Activated CD8-positive, alpha-beta T cell treated with anti-CD3 and anti-CD28 coated beads, Interleukin-2, amount 10 ng/mL, durations not matched to agents 7 days and 5 days (primary cell): ENCODE data around the gene TCF21. TPM values are rescaled to one million over a fixed set of nuclear protein-coding genes. Genes with fewer than 3 reads are reported as not detected.
A peak's percentile ranks its signal among the peaks of the same experiment; 100 is the strongest.
"Not testable (repeated sequence)": the region's sequence is repeated elsewhere in the genome, so short reads cannot be mapped to it uniquely, and the experiment has no call there.

ENCODE experiments used
- ATAC-seq: fragments of 150-1000 bp; cut with Tn5 transposase; one replicate; pipeline ENCODE4 v1.10.0; 2021; ENCODE audit warnings: moderate library complexity
- CTCF ChIA-PET: fragments of 350-600 bp; sonication (Branson Sonifier 250); formaldehyde crosslinking; loops from one replicate; lab custom pipeline; 2021; ENCODE audit warnings: antibody characterized with exemption; lab: Charles Lee
- POLR2A ChIA-PET: fragments of 350-600 bp; sonication (Branson Sonifier 250); formaldehyde crosslinking; loops from one replicate; lab custom pipeline; 2021; ENCODE audit warnings: antibody characterized with exemption; lab: Charles Lee
- DNase-seq: peaks from one replicate; pipeline ENCODE4 v3.0.0-alpha.2; 2020
- H3K27ac Mint-ChIP-seq: one replicate; pipeline ENCODE4 v1.8.0; 2021; ENCODE audit warnings: mild to moderate bottlenecking, mixed read lengths
- H3K27me3 Mint-ChIP-seq: one replicate; pipeline ENCODE4 v1.8.0; 2021; ENCODE audit warnings: low read depth, mixed read lengths
- H3K36me3 Mint-ChIP-seq: one replicate; pipeline ENCODE4 v1.8.0; 2021; ENCODE audit warnings: low read depth, mixed read lengths
- H3K4me1 Mint-ChIP-seq: one replicate; pipeline ENCODE4 v1.8.0; 2021; ENCODE audit warnings: low read depth, mixed read lengths
- H3K4me3 Mint-ChIP-seq: one replicate; pipeline ENCODE4 v1.8.0; 2021; ENCODE audit warnings: mild to moderate bottlenecking, mixed read lengths
- H3K9me3 Mint-ChIP-seq: one replicate; pipeline ENCODE4 v1.8.0; 2022; ENCODE audit warnings: mixed read lengths; ENCODE audit not compliant: insufficient read depth
- total RNA-seq, 2 experiments: library from RNA; stranded (reverse); gene quantifications; one replicate each; pipeline ENCODE4 v1.2.3, GENCODE V29; 2021

TCF21 gene
- not detected for total RNA-seq

DNA sequence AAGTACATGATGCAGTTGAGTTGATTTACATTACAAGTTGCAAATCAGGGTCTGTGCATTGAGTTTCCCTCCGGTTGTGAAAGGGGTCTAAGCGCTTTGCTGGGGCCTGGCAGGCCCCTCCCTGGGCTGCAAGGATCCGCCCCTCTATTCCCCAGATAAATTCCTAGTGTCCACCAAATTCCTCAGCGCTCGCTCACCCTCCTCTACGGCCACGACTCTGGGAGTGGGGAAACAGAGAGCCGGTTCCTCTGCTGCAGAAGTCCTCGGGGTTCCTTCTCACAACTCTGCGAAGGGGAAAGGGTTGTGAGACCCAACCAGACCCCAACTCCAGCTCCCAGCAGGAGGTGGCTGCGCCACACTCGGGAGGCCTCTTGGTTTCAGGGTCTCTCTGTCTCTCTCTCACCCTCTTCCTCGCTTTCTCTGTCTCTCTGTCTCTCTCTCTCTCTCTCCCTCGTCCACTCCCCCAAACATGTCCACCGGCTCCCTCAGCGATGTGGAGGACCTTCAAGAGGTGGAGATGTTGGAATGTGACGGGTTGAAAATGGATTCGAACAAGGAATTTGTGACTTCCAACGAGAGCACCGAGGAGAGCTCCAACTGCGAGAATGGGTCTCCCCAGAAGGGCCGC is at the start of gene TCF21:
TSS of gene TCF21 (plus strand) at position 185 of the 628 bp plus-strand sequence. CDS start at position 470, 285 bp downstream.
- Mint-ChIP-seq H3K4me3 (no peak within 1 kb of the TSS), H3K9me3 (no peaks in the 10 kb centered on the region), H3K27me3 (peaks cover 72% of the 10 kb centered on the region), H3K27ac (peak within 1 kb of the TSS; percentile 40), H3K36me3 (no peaks in the 10 kb centered on the region), H3K4me1 (peaks cover 21% of the 10 kb centered on the region)
- no peak for ATAC-seq
- ChIA-PET POLR2A (no interaction called here), CTCF (interaction anchor here (0.7 kb wide), 1 partner anchor 9 kb away, joined by 3 read pairs; no protein-coding TSS in a partner anchor)
- DNase-seq, result no peak

- no peaks in the 10 kb centered on the region for H3K9me3 Mint-ChIP-seq
- DNase-seq (no peak), ATAC-seq (no peak)
- CTCF ChIA-PET, result interaction anchor here (1.2 to 3.2 kb wide), 4 partner anchors 11 to 82 kb away, joined by 3 to 19 read pairs (median 6); no protein-coding TSS in a partner anchor
- H3K27ac Mint-ChIP-seq, result no peak overlapping the region
- H3K36me3 Mint-ChIP-seq, result no peaks in the 10 kb centered on the region
- peaks cover 6% of the 10 kb centered on the region for H3K27me3 Mint-ChIP-seq
- POLR2A ChIA-PET, result no interaction called here
- no peak overlapping the region for H3K4me3 Mint-ChIP-seq
- peaks cover 3% of the 10 kb centered on the region for H3K4me1 Mint-ChIP-seq
Measured at GRCh38 chr6:133841176-133841575, 47.7 kb upstream of the TCF21 start.

- ChIA-PET CTCF (no interaction called here), POLR2A (no interaction called here)
- no peak for ATAC-seq
- Mint-ChIP-seq H3K4me3 (no peak overlapping the region), H3K9me3 (no peaks in the 10 kb centered on the region), H3K36me3 (no peaks in the 10 kb centered on the region), H3K4me1 (peaks cover 2% of the 10 kb centered on the region), H3K27me3 (peaks cover 9% of the 10 kb centered on the region), H3K27ac (no peak overlapping the region)
- no peak for DNase-seq
Measured at GRCh38 chr6:133843098-133843497, 45.8 kb upstream of the TCF21 start.

DNA sequence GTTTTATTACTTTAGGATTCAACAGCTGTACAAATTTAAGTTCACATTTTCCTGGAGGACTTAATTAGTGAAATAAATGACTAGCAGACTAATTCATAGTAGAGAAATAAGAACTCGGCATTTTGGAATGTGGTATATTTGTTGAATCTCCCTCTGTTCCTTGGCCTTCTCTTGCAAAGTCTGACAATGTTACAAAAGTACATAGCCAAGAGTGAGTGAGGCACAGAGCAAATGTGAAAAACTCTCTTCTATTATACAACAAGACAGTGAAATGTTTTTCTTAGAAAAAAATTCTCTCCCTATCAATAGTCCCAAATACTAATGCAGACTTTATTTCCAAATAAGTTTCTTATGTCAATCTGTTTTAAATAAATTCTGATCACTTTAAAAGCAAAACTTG is 44.2 kb upstream of the TCF21 start:
- Mint-ChIP-seq H3K4me3 (no peak overlapping the region), H3K27ac (no peak overlapping the region), H3K36me3 (no peaks in the 10 kb centered on the region), H3K27me3 (peaks cover 4% of the 10 kb centered on the region), H3K4me1 (no peaks in the 10 kb centered on the region), H3K9me3 (no peaks in the 10 kb centered on the region)
- ATAC-seq (no peak), DNase-seq (no peak)
- ChIA-PET POLR2A (no interaction called here), CTCF (no interaction called here)

GRCh38 chr6:133854041-133854363 is 34.9 kb upstream of the TCF21 start:
- no peak for ATAC-seq
- H3K4me3 Mint-ChIP-seq, result no peak overlapping the region
- CTCF ChIA-PET, result interaction anchor here (1.4 kb wide), 1 partner anchor 16 kb away, joined by 4 read pairs; no protein-coding TSS in a partner anchor
- H3K4me1 Mint-ChIP-seq, result no peaks in the 10 kb centered on the region
- H3K27me3 Mint-ChIP-seq, result peaks cover 56% of the 10 kb centered on the region
- no peaks in the 10 kb centered on the region for H3K36me3 Mint-ChIP-seq
- no peaks in the 10 kb centered on the region for H3K9me3 Mint-ChIP-seq
- POLR2A ChIA-PET, result no interaction called here
- H3K27ac Mint-ChIP-seq, result no peak overlapping the region
- DNase-seq, result no peak

DNA sequence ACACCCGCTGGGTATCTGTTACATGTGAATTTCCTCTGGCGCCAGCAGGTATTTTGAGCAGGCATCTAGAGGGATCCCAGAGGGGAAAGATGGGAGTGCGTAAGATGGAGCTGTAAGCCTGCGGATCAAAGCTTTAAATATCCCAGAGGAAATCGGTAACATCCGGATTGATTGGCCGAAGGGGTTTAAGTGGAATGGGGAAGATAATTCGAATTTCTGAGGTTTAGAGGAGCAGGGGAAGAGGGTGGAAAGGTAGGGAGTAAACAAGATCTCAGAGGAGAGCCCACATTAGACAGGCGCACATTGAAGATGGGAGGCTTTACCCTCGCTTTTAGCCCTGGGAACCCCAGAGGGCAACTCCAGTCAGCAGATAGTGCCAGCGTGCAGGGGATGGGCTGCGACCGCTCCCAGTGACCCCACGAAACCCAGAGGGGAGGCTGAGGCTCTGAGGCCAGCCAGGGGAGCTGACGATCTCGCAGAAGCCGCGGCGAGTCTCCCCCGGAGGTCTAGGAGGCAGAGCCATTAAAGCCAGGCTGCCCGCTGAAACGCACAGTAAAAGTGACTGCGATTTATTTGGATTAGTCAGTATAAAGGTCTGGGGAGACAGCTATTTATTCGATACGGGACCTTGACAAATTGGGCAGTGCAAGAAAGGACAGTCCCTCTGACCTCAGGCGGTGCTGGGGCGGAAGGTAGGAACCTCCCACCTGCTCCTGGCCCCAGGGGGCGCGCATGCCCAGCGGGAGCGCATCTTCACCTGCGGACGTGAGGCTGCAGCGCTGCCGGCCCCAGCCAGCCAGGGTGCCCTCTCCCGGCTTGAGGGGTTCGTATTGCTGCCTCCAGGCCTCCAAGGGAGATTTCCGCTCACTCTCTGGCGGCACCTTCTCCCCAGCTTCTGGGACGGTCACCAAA is 34.3 kb upstream of the TCF21 start:
- Mint-ChIP-seq H3K27ac (no peak overlapping the region), H3K36me3 (no peaks in the 10 kb centered on the region), H3K27me3 (peaks cover 56% of the 10 kb centered on the region), H3K4me1 (no peaks in the 10 kb centered on the region), H3K4me3 (no peak overlapping the region), H3K9me3 (no peaks in the 10 kb centered on the region)
- DNase-seq (no peak), ATAC-seq (peak; percentile 30)
- ChIA-PET CTCF (no interaction called here), POLR2A (no interaction called here)

DNA sequence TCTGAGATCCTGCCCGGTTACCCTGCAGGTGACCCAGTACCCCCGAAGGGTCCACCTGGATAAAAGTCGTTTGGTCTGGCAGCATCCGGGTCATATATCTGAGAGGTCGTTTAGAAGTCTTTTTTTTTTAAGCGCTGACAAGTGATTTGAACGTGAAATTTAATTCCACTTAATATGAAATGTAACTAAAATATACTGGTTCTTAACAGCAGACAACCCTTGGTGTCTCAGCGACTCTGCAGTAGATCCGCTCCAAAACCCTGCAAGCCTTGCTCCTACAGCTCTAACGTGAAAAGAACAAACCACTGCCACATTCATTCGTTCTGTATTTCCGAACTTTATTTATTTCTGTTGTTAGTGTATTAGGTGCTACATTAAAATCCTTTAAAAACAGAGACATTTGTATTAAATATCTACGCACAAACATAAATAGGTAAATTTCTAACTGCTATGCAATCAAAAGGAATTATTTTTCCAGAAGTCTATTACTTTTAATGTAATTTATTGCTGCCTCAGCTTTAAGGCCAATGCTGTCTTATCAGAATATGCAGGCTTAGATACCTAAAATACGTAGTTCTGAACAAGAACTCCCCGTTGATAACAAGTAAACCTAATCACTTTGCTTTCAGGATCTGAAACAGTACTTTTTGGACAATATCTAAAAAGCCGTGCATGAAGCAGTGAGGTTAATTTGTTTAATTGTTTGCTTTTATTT is 33.5 kb upstream of the TCF21 start:
- Mint-ChIP-seq H3K27ac (no peak overlapping the region), H3K4me3 (no peak overlapping the region), H3K9me3 (no peaks in the 10 kb centered on the region), H3K27me3 (peaks cover 56% of the 10 kb centered on the region), H3K4me1 (no peaks in the 10 kb centered on the region), H3K36me3 (no peaks in the 10 kb centered on the region)
- ATAC-seq (no peak), DNase-seq (no peak)
- CTCF ChIA-PET, result no interaction called here
- POLR2A ChIA-PET, result no interaction called here

DNA sequence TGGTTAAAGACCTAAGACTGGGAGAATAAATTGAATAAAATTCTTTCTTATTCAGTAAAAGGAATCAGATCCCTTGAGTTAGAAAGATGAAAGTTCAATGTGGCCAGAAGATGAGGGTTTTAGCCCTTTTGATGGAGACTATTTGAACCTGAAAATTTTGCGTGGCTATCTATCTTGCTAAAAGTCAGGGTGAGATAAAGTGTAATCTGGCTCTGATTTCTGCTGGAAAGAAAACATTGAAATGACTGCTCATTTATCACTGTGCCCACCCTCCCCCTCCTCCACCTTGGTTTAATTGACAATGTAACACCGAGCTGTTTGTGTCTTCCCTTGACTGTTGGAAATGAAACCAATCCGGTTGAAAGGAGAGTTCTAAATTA is 32.9 kb upstream of the TCF21 start:
- no peak for DNase-seq
- CTCF ChIA-PET, result no interaction called here
- peaks cover 52% of the 10 kb centered on the region for H3K27me3 Mint-ChIP-seq
- no peaks in the 10 kb centered on the region for H3K4me1 Mint-ChIP-seq
- POLR2A ChIA-PET, result no interaction called here
- H3K9me3 Mint-ChIP-seq, result no peaks in the 10 kb centered on the region
- no peak overlapping the region for H3K4me3 Mint-ChIP-seq
- H3K36me3 Mint-ChIP-seq, result no peaks in the 10 kb centered on the region
- ATAC-seq, result no peak
- H3K27ac Mint-ChIP-seq, result no peak overlapping the region

- Mint-ChIP-seq H3K4me1 (no peaks in the 10 kb centered on the region), H3K4me3 (no peak overlapping the region), H3K27ac (no peak overlapping the region), H3K36me3 (no peaks in the 10 kb centered on the region), H3K27me3 (peaks cover 45% of the 10 kb centered on the region), H3K9me3 (peaks cover 2% of the 10 kb centered on the region)
- DNase-seq (no peak), ATAC-seq (no peak)
- POLR2A ChIA-PET, result no interaction called here
- CTCF ChIA-PET, result interaction anchor here (0.9 kb wide), 1 partner anchor 19 kb away, joined by 5 read pairs; no protein-coding TSS in a partner anchor
Measured at GRCh38 chr6:133856911-133857310, 32.0 kb upstream of the TCF21 start.

DNA sequence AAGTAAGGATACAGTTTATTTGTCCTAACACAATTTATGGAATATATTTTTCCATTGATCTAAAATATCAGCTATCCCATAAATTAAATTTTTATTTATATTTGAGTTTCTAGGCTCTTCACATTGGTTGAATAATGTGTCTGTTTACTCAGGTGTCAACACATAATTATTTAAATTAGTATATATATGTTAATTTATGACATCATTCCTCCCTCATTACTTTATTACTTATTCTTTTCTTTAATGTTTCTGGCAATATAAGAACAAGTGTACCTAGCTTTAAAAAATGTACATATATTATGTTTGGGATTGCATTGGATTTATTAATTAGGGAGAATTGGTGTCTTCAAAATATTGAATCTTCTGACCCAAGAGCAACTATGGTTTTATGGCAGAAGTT is 31.2 kb upstream of the TCF21 start:
- peaks cover 41% of the 10 kb centered on the region for H3K27me3 Mint-ChIP-seq
- ChIA-PET CTCF (interaction anchor here (0.9 kb wide), 1 partner anchor 20 kb away, joined by 5 read pairs; no protein-coding TSS in a partner anchor), POLR2A (no interaction called here)
- DNase-seq, result no peak
- H3K4me3 Mint-ChIP-seq, result no peak overlapping the region
- ATAC-seq, result no peak
- H3K27ac Mint-ChIP-seq, result no peak overlapping the region
- H3K4me1 Mint-ChIP-seq, result no peaks in the 10 kb centered on the region
- no peaks in the 10 kb centered on the region for H3K36me3 Mint-ChIP-seq
- H3K9me3 Mint-ChIP-seq, result peaks cover 10% of the 10 kb centered on the region

DNA sequence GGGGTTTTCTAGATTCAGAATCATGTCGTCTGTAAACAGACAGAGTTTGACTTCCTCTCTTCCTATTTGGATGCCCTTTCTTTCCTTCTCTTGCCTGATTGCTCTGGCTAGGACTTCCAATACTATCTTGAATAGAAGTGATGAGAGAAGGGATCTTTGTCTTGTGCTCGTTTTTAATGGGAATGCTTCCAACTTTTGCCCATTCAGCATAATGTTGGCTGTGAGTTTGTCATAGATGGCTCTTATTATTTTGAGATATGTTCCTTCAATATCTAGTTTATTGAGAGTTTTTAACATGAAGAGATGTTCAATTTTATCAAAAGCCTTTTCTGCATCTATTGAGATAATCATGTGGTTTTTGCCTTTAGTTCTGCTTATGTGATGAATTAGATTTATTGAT is 27.6 kb upstream of the TCF21 start:
- ATAC-seq, H3K27ac Mint-ChIP-seq, H3K4me3 Mint-ChIP-seq, POLR2A ChIA-PET, CTCF ChIA-PET, H3K36me3 Mint-ChIP-seq, DNase-seq, H3K4me1 Mint-ChIP-seq: not testable (repeated sequence)
- peaks cover 20% of the 10 kb centered on the region for H3K9me3 Mint-ChIP-seq
- peaks cover 11% of the 10 kb centered on the region for H3K27me3 Mint-ChIP-seq

GRCh38 chr6:133863228-133863627 is 25.7 kb upstream of the TCF21 start:
- Mint-ChIP-seq H3K4me1 (no peaks in the 10 kb centered on the region), H3K4me3 (no peak overlapping the region), H3K27ac (no peak overlapping the region), H3K27me3 (peaks cover 6% of the 10 kb centered on the region), H3K9me3 (peaks cover 20% of the 10 kb centered on the region), H3K36me3 (no peaks in the 10 kb centered on the region)
- no peak for DNase-seq
- CTCF ChIA-PET, result no interaction called here
- POLR2A ChIA-PET, result no interaction called here
- no peak for ATAC-seq
